HG03103 (cell line): ENCODE measurements around the gene KRI1.
"Not testable (repeated sequence)": the region's sequence is repeated elsewhere in the genome, so short reads cannot be mapped to it uniquely, and the experiment has no call there.

Source experiments
- ATAC-seq: cut with Tn5 transposase; IDR thresholded peaks from one replicate; pipeline ENCODE4 v1.9.1; 2021; ENCODE audit warnings: low read depth; ENCODE audit not compliant: unreplicated experiment

The KRI1 gene

GRCh38 chr19:10577951-10578350 lies 12.1 kb upstream of the KRI1 start:
- ATAC-seq, result no peak

DNA sequence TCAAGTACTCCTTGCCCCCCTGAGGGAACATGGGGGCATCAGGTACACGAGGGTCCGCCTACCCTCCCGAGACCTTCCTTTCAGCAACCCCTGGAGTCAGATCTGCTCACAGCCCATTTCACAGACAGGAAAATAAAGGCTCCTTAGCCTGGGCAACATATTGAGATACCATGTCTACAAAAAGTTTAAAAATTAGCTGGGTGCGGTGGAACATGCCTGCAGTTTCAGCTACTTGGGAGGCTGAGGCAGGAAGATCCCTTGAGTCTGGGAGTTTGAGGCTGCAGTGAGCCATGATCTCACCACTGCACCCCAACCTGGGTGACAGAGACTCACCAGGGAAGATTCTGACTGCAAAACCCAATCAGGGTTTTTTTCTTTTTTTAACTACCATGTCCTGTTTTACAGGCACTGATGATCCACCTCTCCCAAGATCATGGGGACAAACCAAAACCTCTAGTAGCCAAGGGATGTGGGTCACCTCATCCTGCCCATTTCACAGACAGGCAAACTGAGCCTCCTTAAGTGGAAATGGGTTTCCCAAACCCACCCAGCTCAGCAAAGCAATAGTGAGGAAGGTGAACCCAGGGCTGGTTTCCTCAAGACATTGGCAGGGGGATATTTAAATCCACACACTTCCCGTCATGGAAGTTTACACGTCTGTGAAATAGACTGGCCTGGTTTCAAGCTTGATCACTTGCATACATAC lies 9.4 kb upstream of the KRI1 start:
- ATAC-seq, result no peak

GRCh38 chr19:10574462-10574861 lies 8.7 kb upstream of the KRI1 start:
- no peak for ATAC-seq

- ATAC-seq, result not testable (repeated sequence)
Measured at GRCh38 chr19:10573793-10574192, 8.0 kb upstream of the KRI1 start.

DNA sequence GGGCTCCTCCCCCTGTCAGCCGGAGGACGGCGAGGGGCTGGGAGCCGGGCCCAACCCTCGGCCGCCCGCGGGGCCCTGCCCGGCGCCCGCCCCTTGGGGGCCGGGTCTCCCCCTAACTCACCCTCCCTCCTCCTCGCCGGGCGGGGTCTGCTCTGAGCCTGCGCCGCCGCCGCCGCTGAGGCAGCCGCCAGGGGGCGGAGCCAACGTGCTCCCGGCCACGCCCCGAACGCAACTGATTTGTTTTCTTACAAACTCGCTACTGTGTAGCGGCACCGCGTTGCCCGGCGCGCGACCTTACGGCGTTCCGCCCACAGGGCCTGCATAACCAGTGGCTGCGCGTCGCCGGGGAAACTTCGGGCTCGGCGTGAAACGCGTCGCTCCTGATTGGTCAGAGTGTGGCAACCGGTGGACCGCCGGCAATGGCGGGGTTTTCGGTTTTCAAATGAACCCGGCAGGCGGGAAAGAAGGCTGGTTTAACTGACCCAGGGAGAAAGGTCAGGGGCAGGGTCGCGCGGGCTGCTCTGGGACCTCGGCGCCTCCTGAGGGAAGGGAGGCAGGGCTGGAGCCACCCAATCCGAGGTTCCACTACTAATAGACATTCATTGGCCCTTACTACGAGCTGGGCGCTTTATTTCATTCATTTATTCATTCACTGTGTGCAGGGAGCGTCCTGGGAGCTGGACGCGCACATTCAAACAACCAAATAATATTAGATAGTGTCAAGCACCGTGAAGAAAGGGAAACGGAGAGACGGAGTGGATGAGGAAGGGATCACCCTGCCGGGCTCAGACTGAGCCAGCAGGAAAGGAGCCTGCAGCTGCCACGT lies 3.2 kb upstream of the KRI1 start, which contains the start of gene CDKN2D:
TSS of gene CDKN2D (minus strand) at position 154 of the 826 bp plus-strand sequence. CDS start 326 bp downstream, outside the sequence.
- ATAC-seq, result peak; percentile 57

DNA sequence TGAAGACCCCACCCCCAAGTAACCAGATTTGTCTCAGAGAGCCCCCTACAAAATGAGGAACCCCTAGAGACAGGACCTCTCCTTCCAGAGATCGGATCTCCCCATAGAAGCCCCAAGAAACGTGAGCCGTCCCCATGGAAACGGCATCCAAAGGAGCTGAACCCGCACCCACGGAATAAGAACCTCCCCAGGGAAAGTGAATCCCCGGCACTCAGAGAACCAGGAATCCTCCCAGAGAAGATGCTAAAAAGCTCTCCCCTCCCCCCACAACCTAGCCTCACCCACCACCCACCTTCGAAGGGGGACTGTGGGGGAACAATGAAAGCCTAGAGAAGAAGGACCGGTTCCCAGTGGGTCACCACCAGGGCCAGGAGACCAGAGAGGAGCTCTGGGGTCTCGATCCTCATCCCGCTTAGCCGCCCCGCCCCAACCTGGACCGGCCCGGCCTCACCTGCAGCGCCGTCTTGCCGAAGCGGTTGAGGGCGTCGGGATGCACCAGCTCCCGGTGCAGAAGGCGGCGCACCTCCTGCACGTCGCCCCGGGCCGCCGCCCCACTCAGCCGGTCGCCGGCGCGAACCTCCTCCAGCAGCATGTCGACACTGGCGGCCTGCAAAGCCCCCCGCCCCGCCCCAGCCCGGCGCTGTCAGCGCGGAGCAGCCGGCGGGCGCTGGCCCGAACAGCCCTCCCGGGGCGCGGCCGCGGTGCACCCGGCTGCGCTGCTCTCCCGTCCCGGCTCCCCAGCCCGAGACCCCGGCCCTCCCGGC lies 2.4 kb upstream of the KRI1 start:
- peak; percentile 1 for ATAC-seq

DNA sequence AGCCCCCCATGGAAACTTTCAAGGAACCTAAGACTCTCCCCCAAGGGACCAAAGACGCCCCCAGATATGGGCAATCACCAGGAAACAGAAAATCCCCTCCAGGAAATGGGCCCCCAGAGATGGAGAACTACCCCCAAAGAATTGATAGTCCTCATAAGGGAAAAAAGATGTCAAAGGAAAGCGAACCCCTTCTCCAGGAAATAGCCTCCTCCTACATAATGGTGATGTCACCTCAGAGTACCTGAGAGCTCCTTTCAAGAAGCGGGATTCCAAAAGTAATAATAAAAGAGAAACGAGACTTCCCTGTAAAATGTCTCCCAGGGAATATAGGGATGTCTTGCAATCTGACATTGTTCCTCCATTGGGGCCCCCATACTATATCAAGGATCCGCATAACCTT lies 1.8 kb upstream of the KRI1 start:
- no peak for ATAC-seq

DNA sequence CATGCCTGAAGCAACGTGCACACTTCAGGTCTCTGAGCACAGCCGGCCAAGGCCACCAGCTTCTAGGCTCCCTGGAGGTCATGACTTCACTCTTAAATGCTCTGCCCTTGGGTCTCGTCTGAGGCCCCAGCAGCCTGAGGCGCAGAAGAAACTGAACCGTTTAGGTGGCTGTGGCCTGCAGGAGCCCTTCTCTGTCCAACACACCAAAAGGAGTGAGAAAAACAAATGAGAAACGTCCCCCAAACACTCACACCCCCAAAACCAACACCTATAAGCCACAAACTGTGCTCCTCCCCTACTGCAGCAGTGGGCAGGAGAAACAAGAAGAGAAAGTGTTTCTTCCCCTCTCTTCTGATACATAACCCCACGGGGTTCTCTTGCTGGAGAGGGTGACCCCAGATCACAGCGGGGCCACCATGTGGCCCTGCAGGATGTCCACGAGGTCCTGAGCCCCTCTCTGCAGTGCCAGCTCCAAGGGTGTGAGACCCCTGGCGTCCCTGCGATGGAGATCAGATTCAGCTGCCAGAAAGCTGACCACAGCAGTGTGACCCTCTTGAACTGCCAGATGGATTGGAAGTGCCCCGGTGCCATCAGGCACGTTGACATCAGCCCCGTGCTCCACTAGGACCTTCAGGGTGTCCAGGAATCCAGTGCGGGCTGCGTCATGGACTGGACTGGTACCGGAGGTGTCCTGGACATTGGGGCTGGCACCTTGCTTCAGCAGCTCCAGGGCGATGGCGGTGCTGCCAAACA lies 1.0 kb upstream of the KRI1 start:
- ATAC-seq, result no peak

- no peak for ATAC-seq
Measured at GRCh38 chr19:10566408-10566657, 523 bp upstream of the KRI1 start.

DNA sequence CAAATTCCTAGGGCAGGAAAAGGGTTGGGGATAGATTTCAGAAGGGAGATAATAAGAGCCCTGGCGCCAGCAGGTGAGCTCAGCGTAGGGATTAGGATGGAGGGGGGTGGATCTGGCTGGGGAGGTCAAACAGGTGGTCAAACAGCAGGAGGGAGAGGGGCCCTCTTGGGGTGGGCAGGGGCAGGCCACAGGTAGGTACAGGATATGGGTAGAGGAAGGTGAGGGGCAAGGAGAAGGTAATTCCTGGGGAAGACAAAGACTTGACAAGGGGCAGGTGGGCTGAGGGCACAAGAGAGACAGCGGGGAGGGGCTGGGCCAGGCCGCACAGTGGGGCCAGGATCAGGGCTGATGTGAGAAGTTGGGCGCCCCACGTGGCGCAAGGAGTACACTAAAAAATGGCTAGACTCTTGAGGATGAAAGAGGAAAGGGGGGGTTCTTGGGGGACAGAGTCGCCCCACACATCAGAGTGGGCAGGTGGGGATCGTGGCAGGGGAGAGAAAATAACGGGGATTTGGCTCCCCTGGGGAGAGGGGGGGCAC lies 713 bp downstream of the KRI1 start:
- ATAC-seq, result no peak

GRCh38 chr19:10562609-10563008 lies 3.2 kb downstream of the KRI1 start:
- no peak for ATAC-seq

DNA sequence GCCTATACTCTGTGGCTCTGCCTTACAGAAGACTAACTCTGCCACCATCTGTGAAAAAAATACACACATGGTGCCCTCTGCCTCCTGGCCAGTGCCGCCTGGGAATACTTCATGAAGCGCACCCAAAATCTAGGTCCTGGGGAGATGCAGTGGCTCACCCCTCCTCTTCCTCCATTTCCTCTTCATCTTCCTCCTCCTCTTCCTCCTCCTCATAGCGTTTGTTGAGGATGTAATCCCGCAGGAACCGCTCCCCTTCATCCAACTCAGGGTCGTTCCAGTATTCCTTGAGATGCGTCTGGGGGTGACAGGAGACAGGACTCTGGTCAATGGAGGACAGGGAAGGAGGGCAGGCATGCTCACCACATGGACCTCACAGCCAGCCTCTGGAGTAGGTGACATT lies 5.7 kb downstream of the KRI1 start:
- no peak for ATAC-seq

- ATAC-seq, result no peak
Measured at GRCh38 chr19:10557603-10558197, 8.1 kb downstream of the KRI1 start.

DNA sequence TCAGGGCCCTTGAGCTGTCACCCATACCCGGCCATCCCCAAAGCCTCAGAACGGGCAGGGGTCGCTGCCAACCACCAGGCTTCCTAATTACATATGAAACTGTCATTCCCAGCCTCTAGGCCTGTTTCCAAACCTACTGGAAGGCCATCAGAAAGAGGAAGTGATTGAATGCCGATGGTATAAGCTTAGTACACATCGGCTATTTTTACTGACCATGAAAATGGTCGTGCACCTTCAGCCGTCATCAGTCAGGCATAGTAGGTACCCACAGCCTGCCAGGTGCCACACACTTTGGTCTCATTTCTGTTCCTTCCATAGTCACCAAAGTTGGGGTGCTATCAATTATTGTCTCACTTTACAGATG lies 10.2 kb downstream of the KRI1 start:
- ATAC-seq, result no peak

DNA sequence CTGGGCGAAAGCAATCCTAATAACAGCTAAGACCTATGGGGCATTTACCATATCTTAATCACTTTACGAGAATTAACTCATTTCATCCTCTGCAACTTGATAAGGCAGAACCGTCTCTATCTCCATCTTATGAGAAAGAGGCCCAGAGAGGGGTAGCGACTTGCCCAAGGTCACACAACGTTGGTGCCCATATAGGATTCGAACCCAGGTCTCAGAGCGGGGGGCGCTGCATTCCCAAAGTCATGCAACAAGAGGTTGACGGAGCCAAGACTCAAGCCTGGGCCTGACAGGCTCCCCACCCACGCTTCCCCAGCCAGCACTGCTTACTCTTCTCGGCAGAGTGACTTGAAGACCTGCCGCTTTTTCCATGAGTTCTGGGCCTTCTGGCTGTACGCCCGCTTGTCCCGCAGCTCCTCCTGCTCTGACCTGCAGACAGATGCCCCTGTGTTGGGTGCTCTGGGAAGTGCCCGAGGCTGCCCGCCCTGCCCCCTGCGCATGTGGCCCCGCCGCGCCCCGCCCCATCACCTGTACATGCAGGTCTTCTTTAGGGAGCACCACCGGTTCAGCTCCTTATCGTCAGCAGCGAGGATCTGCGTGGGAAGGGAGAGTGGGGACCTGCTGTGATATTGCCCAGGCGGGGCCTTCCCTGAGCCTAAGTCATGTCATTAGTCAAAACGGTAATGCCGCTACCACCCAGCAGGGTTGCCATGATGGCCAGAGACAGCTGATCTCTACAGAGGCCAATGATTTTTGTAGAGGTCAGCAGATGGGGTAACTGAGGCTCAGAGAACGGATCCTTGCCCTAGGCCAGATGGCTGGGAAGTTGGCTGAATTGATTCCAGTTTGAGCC lies 10.8 kb downstream of the KRI1 start:
- ATAC-seq, result no peak

- no peak for ATAC-seq
Measured at GRCh38 chr19:10553943-10554381, 11.8 kb downstream of the KRI1 start.

GRCh38 chr19:10553087-10553667 lies 12.6 kb downstream of the KRI1 start:
- ATAC-seq, result no peak

- no peak for ATAC-seq
Measured at GRCh38 chr19:10552510-10553053, 13.2 kb downstream of the KRI1 start.
